Loucy (cell line): Measurements from ENCODE around the gene UCK2.

Source experiments
- H2AFZ ChIP-seq: fragments of 200-600 bp; sonication (generic); 2 replicates; pipeline ENCODE4 v1.6.0; 2016; ENCODE audit warnings: antibody characterized with exemption, mild to moderate bottlenecking, low read length, moderate library complexity
- H3F3A ChIP-seq: fragments of 200-600 bp; 2 replicates; pipeline ENCODE4 v1.6.0; 2016; ENCODE audit warnings: antibody characterized with exemption, low read depth, mild to moderate bottlenecking
- H3K27me3 ChIP-seq: fragments of 200-600 bp; sonication (generic); 2 replicates; pipeline ENCODE4 v1.6.1; 2014; ENCODE audit warnings: low read length, mild to moderate bottlenecking; ENCODE audit not compliant: insufficient read depth, poor library complexity, severe bottlenecking
- H3K36me3 ChIP-seq: fragments of 200-600 bp; sonication (generic); 2 replicates; pipeline ENCODE4 v1.6.1; 2016; ENCODE audit warnings: low read length; ENCODE audit not compliant: insufficient read depth
- H3K4me1 ChIP-seq: fragments of 200-600 bp; sonication (generic); 2 replicates; pipeline ENCODE4 v1.5.1; 2014; ENCODE audit warnings: low read length, mild to moderate bottlenecking; ENCODE audit not compliant: insufficient read depth, poor library complexity, severe bottlenecking
- H3K4me2 ChIP-seq: fragments of 200-600 bp; sonication (generic); 2 replicates; pipeline ENCODE4 v1.6.0; 2014; ENCODE audit warnings: antibody characterized with exemption, low read length, low read depth, mild to moderate bottlenecking; ENCODE audit not compliant: poor library complexity, severe bottlenecking
- H3K4me3 ChIP-seq: fragments of 200-600 bp; sonication (generic); 2 replicates; pipeline ENCODE4 v1.5.1; 2014; ENCODE audit warnings: low read length, mild to moderate bottlenecking, mixed read lengths; ENCODE audit not compliant: poor library complexity, severe bottlenecking
- H3K79me2 ChIP-seq: fragments of 200-600 bp; sonication (generic); 2 replicates; pipeline ENCODE4 v1.6.1; 2014; ENCODE audit warnings: low read length; ENCODE audit not compliant: insufficient read depth
- H3K9ac ChIP-seq: fragments of 200-600 bp; sonication (generic); 2 replicates; pipeline ENCODE4 v1.6.0; 2014; ENCODE audit warnings: mild to moderate bottlenecking, low read depth, low read length, moderate library complexity; ENCODE audit not compliant: poor library complexity, severe bottlenecking
- H3K9me2 ChIP-seq: fragments of 200-600 bp; sonication (generic); replicated peaks from 2 replicates; pipeline ENCODE4 v1.6.1; 2016; ENCODE audit warnings: low read depth, low read length, mixed read lengths
- H3K9me3 ChIP-seq: fragments of 200-600 bp; sonication (generic); 2 replicates; pipeline ENCODE4 v1.6.1; 2014; ENCODE audit warnings: mild to moderate bottlenecking, antibody characterized with exemption, low read length, low read depth; ENCODE audit not compliant: insufficient read depth
- H4K20me1 ChIP-seq: fragments of 200-600 bp; sonication (generic); 2 replicates; pipeline ENCODE4 v1.6.0; 2014; ENCODE audit warnings: antibody characterized with exemption, low read length, mild to moderate bottlenecking; ENCODE audit not compliant: insufficient read depth, poor library complexity, severe bottlenecking
- CTCF ChIP-seq: fragments of 200-600 bp; sonication (generic); conservative IDR thresholded peaks from 2 replicates; pipeline ENCODE4 v1.5.1; 2014; ENCODE audit warnings: mild to moderate bottlenecking, antibody characterized with exemption, low read length
- EZH2phosphoT487 ChIP-seq: fragments of 200-600 bp; IDR thresholded peaks from 2 replicates; pipeline ENCODE4 v1.6.1; 2018; ENCODE audit warnings: antibody characterized with exemption, mild to moderate bottlenecking, moderate library complexity, borderline replicate concordance

UCK2 gene

GRCh38 chr1:165826565-165827267, 698 bp upstream of the UCK2 start:
- no peaks in the 10 kb centered on the region for H3K36me3 ChIP-seq
- no peaks in the 10 kb centered on the region for H3K27me3 ChIP-seq
- peaks cover 22% of the 10 kb centered on the region for H3K4me1 ChIP-seq
- H3F3A ChIP-seq, result no peaks in the 10 kb centered on the region
- H3K9me2 ChIP-seq, result no peaks in the 10 kb centered on the region
- peaks cover 44% of the 10 kb centered on the region for H3K79me2 ChIP-seq
- no peaks in the 10 kb centered on the region for H3K9me3 ChIP-seq
- H3K9ac ChIP-seq, result peak overlapping the region; percentile 94
- H2AFZ ChIP-seq, result peak overlapping the region; percentile 50
- peaks cover 24% of the 10 kb centered on the region for H4K20me1 ChIP-seq
- H3K4me3 ChIP-seq, result peak overlapping the region; percentile 95
- TF ChIP-seq EZH2phosphoT487, result no peak
- no peak for TF ChIP-seq CTCF
- peak overlapping the region; percentile 72 for H3K4me2 ChIP-seq

GRCh38 chr1:165828103-165828668, 772 bp downstream of the UCK2 start:
- Histone ChIP-seq H3K79me2 (peaks cover 59% of the 10 kb centered on the region), H3K4me2 (peak overlapping the region; percentile 95), H2AFZ (peak overlapping the region; percentile 68), H4K20me1 (peaks cover 36% of the 10 kb centered on the region), H3K4me3 (peak overlapping the region; percentile 95), H3K9me2 (no peaks in the 10 kb centered on the region), H3F3A (no peaks in the 10 kb centered on the region), H3K36me3 (no peaks in the 10 kb centered on the region), H3K9me3 (no peaks in the 10 kb centered on the region), H3K27me3 (no peaks in the 10 kb centered on the region), H3K9ac (peak overlapping the region; percentile 94), H3K4me1 (peaks cover 34% of the 10 kb centered on the region)
- no peak for TF ChIP-seq EZH2phosphoT487
- TF ChIP-seq CTCF, result no peak; the same call in 1 of the 2 replicates

- Histone ChIP-seq H3K9ac (peak overlapping the region; percentile 94), H2AFZ (peak overlapping the region; percentile 68), H3K9me3 (no peaks in the 10 kb centered on the region), H3K4me3 (peak overlapping the region; percentile 95), H3K9me2 (no peaks in the 10 kb centered on the region), H3K36me3 (no peaks in the 10 kb centered on the region), H3K4me2 (peak overlapping the region; percentile 95), H3K27me3 (no peaks in the 10 kb centered on the region), H3K79me2 (peaks cover 65% of the 10 kb centered on the region), H3K4me1 (peaks cover 38% of the 10 kb centered on the region), H4K20me1 (peaks cover 42% of the 10 kb centered on the region), H3F3A (no peaks in the 10 kb centered on the region)
- TF ChIP-seq CTCF (no peak), EZH2phosphoT487 (no peak)
Measured at GRCh38 chr1:165828669-165829329, 1.4 kb downstream of the UCK2 start.
